ENCODE data around the gene ZFAND3.

Gene ZFAND3

GRCh38 chr6:38134704-38135088, 315.2 kb downstream of the ZFAND3 start:
- DNase-seq (ENCODE audit: low spot score), result no peak

GRCh38 chr6:38136547-38136946, 317.0 kb downstream of the ZFAND3 start:
- no peak for DNase-seq (ENCODE audit: low spot score)

GRCh38 chr6:38137608-38138265, 318.2 kb downstream of the ZFAND3 start:
- DNase-seq (ENCODE audit: low spot score), result peak; percentile 67

- DNase-seq (ENCODE audit: low spot score), result peak; percentile 76
These were observed 318.8 kb downstream of the ZFAND3 start for GRCh38 chr6:38138374-38138773.

- DNase-seq (ENCODE audit: low spot score), result no peak
These were observed 321.6 kb downstream of the ZFAND3 start for GRCh38 chr6:38141085-38141484.

- DNase-seq (ENCODE audit: low spot score), result no peak
These were observed 322.2 kb downstream of the ZFAND3 start for GRCh38 chr6:38141716-38142115.

DNA sequence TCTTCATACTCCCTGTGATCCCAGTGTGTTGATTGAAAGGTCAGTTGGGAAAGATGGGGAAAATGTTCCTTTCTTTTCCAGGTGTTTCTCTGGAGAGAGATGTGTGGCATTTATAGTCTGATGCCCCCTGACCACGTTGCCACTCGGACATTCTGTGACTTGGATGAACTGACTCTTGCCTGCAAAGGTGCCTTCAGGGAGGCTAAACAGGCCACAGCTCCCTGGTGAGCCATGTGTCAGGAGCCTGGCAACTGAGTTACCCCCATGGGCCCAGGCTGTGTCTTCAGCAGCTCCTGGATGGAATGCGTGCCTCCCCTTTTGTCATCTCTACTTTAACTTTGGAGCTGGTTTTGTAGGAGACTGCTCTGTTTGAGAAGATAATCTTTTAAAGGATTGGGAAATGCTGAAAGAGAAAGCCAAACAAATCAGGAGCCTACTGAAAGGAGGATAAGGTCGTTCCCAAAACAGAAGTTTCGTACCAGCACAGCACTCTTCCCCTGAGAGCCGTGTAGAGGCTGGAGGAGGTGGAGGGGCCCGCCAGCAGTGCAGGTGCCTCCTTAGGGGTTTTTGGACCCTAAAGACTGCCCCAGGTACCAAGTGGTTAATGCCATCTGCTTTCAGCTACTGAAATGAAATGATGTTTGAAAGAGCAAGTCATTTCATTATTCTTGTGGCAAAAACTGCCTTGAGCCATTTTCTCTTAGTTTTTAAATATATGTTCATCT, 322.8 kb downstream of the ZFAND3 start:
- no peak for DNase-seq (ENCODE audit: low spot score)

GRCh38 chr6:38143191-38144150, 323.9 kb downstream of the ZFAND3 start:
- no peak for DNase-seq (ENCODE audit: low spot score)

DNA sequence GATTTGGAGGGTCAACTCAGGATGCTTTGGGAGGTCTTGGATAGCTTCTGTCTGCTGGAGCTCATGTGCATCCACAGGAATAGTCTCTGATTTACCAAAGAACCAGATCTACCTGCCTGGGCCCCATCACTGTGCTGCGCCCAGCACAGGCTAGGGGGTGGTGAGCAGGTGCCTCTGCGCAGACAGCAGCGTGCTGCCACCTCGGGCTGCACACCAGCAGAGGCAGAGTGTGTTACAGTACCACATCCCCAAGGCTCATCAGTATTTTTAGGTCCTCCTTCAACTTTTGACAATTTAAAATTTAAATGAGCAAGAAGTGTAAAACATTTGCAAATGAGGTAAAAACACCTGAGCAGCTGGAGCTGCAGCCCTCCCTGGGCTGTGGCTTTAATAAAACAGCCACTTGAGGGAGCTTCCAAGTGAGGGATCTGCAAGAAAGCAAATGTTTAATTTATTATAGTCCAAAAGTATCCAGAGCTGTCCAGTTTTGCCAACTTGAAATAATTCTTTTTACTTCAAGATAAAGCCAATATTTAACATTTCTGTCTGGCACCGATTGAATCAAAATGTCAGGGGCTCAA, 324.9 kb downstream of the ZFAND3 start:
- DNase-seq (ENCODE audit: low spot score), result no peak

GRCh38 chr6:38146021-38146733, 326.6 kb downstream of the ZFAND3 start:
- no peak for DNase-seq (ENCODE audit: low spot score)

GRCh38 chr6:38146734-38147027, 327.2 kb downstream of the ZFAND3 start:
- DNase-seq (ENCODE audit: low spot score), result no peak

- DNase-seq (ENCODE audit: low spot score), result no peak
These were observed 329.1 kb downstream of the ZFAND3 start for GRCh38 chr6:38148606-38149005.

- no peak for DNase-seq (ENCODE audit: low spot score)
These were observed 330.0 kb downstream of the ZFAND3 start for GRCh38 chr6:38149531-38149930.

DNA sequence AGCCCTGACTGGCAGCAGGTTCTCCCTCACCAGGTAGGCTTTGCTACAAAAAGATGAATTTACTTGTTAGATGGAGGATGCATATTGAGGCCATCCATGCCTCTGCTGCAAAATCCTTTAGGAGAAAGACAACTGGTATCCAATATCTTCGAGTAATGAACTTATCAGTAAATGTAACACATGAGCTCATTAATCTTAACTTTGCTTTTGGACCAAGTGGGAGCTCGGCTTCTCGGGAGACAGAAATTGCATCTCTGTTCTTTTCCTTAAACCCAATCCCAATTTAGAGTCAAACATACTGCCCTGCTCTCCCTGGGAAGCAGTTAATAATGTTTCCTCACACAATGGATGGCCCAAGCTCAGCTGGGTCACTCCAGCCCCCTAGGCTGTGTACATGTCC, 330.5 kb downstream of the ZFAND3 start:
- no peak for DNase-seq (ENCODE audit: low spot score)

GRCh38 chr6:38150681-38151296, 331.3 kb downstream of the ZFAND3 start:
- DNase-seq (ENCODE audit: low spot score), result no peak

GRCh38 chr6:38151580-38152500, 332.3 kb downstream of the ZFAND3 start:
- DNase-seq (ENCODE audit: low spot score), result no peak

DNA sequence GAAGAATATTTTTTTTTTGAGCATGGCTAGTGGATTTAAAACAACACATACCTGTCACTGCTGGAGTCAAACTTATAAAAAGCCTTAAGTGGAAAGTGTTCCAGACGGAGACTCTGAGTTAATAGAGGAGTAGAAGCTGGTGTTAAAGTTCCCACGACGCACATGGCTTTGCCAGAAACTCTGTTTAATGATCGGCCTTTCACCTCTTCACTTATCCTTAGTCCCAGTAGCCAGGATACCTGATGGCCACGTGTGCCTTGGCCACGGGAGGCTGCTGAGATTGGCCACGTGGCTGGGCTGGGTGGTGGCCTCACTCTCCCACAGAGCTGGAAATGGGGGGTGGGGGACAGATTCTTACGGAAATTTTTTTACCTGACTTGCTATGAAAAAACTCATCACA, 333.1 kb downstream of the ZFAND3 start:
- DNase-seq (ENCODE audit: low spot score), result no peak

- no peak for DNase-seq (ENCODE audit: low spot score)
These were observed 333.7 kb downstream of the ZFAND3 start for GRCh38 chr6:38153076-38153797.

DNA sequence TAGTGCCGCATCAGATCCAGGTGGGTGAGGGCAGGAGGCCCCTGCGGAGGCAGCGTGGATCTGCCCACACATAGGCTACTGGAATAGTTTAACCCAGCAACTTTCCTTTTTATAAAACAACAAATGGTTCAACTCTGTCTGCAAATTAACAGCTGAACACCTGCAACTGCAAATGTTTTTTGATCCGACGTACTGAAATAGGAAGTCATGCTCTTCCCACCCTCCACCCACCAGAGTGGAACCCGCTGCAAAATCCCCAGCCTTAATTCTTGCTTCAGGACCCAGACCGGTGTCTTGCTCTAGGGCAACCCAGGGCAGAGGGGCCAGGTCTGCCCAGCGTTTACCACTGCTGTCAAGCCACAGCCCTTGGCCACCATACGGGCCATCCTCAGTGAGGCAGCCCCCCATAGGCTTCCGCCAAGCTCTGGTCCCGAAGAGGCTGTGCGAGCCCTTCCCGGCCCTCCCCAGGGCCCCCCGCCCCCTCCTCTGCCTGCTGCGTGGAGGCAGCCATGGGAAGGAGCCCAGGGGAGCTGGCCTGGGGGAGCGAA, 334.3 kb downstream of the ZFAND3 start:
- DNase-seq (ENCODE audit: low spot score), result no peak
